ENCODE measurements around the gene MACROH2A2.

MACROH2A2 gene

GRCh38 chr10:70048030-70048723, 4.5 kb upstream of the MACROH2A2 start:
- peak; percentile 46; the same call in 1 of the 2 replicates for TF ChIP-seq POLR2AphosphoS5 (IDR thresholded peaks at IDR 0.05; ENCODE audit: borderline replicate concordance, low read depth, low read length)
- no peak for TF ChIP-seq EZH2 (IDR thresholded peaks at IDR 0.05)
- TF ChIP-seq FOXP2 (optimal IDR thresholded peaks at IDR 0.05; ENCODE audit: control extremely low read depth, extremely low read length, insufficient read depth), result no peak
- Histone ChIP-seq H3K36me3 (ENCODE audit: insufficient read depth, low read length) (no peaks in the 10 kb centered on the region), H3K27ac (peak overlapping the region; percentile 85), H3K9me3 (ENCODE audit: low read depth, low read length) (no peaks in the 10 kb centered on the region), H3K4me3 (peak overlapping the region; percentile 55), H3K9ac (ENCODE audit: insufficient read length) (peak overlapping the region; percentile 32)
- DNase-seq (ENCODE audit: low read depth, low spot score), result no peak

- Histone ChIP-seq H3K9ac (ENCODE audit: insufficient read length) (peak overlapping the region; percentile 98), H3K9me3 (ENCODE audit: low read depth, low read length) (no peaks in the 10 kb centered on the region), H3K36me3 (ENCODE audit: insufficient read depth, low read length) (no peaks in the 10 kb centered on the region), H3K27ac (peak overlapping the region; percentile 86), H3K4me3 (peak overlapping the region; percentile 85)
- DNase-seq (ENCODE audit: low read depth, low spot score), result no peak
- TF ChIP-seq POLR2AphosphoS5 (IDR thresholded peaks at IDR 0.05; ENCODE audit: borderline replicate concordance, low read depth, low read length) (no peak), EZH2 (IDR thresholded peaks at IDR 0.05) (no peak), FOXP2 (optimal IDR thresholded peaks at IDR 0.05; ENCODE audit: control extremely low read depth, extremely low read length, insufficient read depth) (no peak)
Measured at GRCh38 chr10:70051848-70052247, 798 bp upstream of the MACROH2A2 start.

- H3K36me3 ChIP-seq (ENCODE audit: insufficient read depth, low read length), result no peaks in the 10 kb centered on the region
- peak overlapping the region; percentile 86 for H3K27ac ChIP-seq
- DNase-seq (ENCODE audit: low read depth, low spot score), result no peak
- H3K4me3 ChIP-seq, result peak overlapping the region; percentile 85
- H3K9ac ChIP-seq (ENCODE audit: insufficient read length), result peak overlapping the region; percentile 98
- no peaks in the 10 kb centered on the region for H3K9me3 ChIP-seq (ENCODE audit: low read depth, low read length)
- no peak for TF ChIP-seq FOXP2 (optimal IDR thresholded peaks at IDR 0.05; ENCODE audit: control extremely low read depth, extremely low read length, insufficient read depth)
- no peak for TF ChIP-seq POLR2AphosphoS5 (IDR thresholded peaks at IDR 0.05; ENCODE audit: borderline replicate concordance, low read depth, low read length)
- no peak for TF ChIP-seq EZH2 (IDR thresholded peaks at IDR 0.05)
Measured at GRCh38 chr10:70053218-70053840, 683 bp downstream of the MACROH2A2 start.

DNA sequence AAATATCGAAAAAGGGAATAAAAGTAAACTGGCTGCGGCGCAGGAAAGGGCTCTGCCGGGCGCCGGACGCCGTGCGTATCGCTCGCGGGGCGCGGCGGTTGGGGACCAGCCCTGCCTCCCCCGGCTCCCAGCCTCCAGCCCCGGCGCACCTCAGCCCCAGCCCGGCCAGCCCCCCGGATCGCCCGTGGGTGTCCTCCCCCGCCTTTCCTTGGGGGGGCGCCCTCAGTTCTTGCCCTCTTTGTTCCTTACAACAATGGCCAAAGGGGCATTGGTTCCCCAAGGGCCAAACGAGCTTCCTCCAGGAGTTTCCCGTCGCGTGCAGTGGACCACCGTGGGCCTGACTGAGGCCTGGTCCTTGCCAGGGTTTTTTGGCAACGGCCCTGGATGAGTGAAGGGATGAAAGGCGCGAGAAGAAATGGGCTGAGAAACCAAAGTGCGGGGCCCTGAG, 1.2 kb downstream of the MACROH2A2 start:
- Histone ChIP-seq H3K27ac (peak overlapping the region; percentile 86; the same call in 1 of the 2 replicates), H3K4me3 (peak overlapping the region; percentile 85), H3K9ac (ENCODE audit: insufficient read length) (peak overlapping the region; percentile 98), H3K36me3 (ENCODE audit: insufficient read depth, low read length) (no peaks in the 10 kb centered on the region), H3K9me3 (ENCODE audit: low read depth, low read length) (no peaks in the 10 kb centered on the region)
- no peak for DNase-seq (ENCODE audit: low read depth, low spot score)
- no peak for TF ChIP-seq POLR2AphosphoS5 (IDR thresholded peaks at IDR 0.05; ENCODE audit: borderline replicate concordance, low read depth, low read length)
- no peak for TF ChIP-seq FOXP2 (optimal IDR thresholded peaks at IDR 0.05; ENCODE audit: control extremely low read depth, extremely low read length, insufficient read depth)
- TF ChIP-seq EZH2 (IDR thresholded peaks at IDR 0.05), result no peak

- TF ChIP-seq EZH2 (IDR thresholded peaks at IDR 0.05) (no peak), FOXP2 (optimal IDR thresholded peaks at IDR 0.05; ENCODE audit: control extremely low read depth, extremely low read length, insufficient read depth) (no peak), POLR2AphosphoS5 (IDR thresholded peaks at IDR 0.05; ENCODE audit: borderline replicate concordance, low read depth, low read length) (no peak)
- H3K9me3 ChIP-seq (ENCODE audit: low read depth, low read length), result no peaks in the 10 kb centered on the region
- H3K36me3 ChIP-seq (ENCODE audit: insufficient read depth, low read length), result no peaks in the 10 kb centered on the region
- DNase-seq (ENCODE audit: low read depth, low spot score), result no peak
- peak overlapping the region; percentile 98 for H3K9ac ChIP-seq (ENCODE audit: insufficient read length)
- peak overlapping the region; percentile 85 for H3K4me3 ChIP-seq
- no peak overlapping the region for H3K27ac ChIP-seq
Measured at GRCh38 chr10:70054902-70055301, 2.3 kb downstream of the MACROH2A2 start.

DNA sequence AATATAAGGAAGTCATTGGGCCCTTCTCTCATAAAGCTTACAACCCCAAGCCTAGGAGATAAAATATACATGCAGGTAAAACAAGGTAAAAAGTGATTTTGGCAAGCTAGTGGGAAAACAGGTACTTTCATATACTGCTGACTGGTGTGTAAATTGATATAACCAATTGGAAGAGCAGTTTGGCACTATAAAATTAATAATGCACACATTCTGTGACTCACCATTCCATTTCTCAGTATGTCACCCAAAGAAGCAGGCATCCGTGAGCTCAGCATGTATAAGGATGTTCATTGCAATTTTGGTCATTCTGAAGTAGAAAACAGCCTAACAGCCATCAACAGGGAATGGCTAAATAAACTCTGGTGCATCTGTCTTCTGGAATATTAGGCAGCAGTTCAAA, 2.9 kb downstream of the MACROH2A2 start:
- Histone ChIP-seq H3K4me3 (no peak overlapping the region), H3K36me3 (ENCODE audit: insufficient read depth, low read length) (no peaks in the 10 kb centered on the region), H3K9me3 (ENCODE audit: low read depth, low read length) (no peaks in the 10 kb centered on the region), H3K9ac (ENCODE audit: insufficient read length) (no peak overlapping the region), H3K27ac (no peak overlapping the region)
- no peak for DNase-seq (ENCODE audit: low read depth, low spot score)
- no peak for TF ChIP-seq POLR2AphosphoS5 (IDR thresholded peaks at IDR 0.05; ENCODE audit: borderline replicate concordance, low read depth, low read length)
- no peak for TF ChIP-seq FOXP2 (optimal IDR thresholded peaks at IDR 0.05; ENCODE audit: control extremely low read depth, extremely low read length, insufficient read depth)
- no peak for TF ChIP-seq EZH2 (IDR thresholded peaks at IDR 0.05)

- Histone ChIP-seq H3K9me3 (ENCODE audit: low read depth, low read length) (no peaks in the 10 kb centered on the region), H3K9ac (ENCODE audit: insufficient read length) (no peak overlapping the region), H3K4me3 (no peak overlapping the region), H3K27ac (no peak overlapping the region), H3K36me3 (ENCODE audit: insufficient read depth, low read length) (no peaks in the 10 kb centered on the region)
- TF ChIP-seq EZH2 (IDR thresholded peaks at IDR 0.05) (no peak), POLR2AphosphoS5 (IDR thresholded peaks at IDR 0.05; ENCODE audit: borderline replicate concordance, low read depth, low read length) (no peak), FOXP2 (optimal IDR thresholded peaks at IDR 0.05; ENCODE audit: control extremely low read depth, extremely low read length, insufficient read depth) (no peak)
- no peak for DNase-seq (ENCODE audit: low read depth, low spot score)
Measured at GRCh38 chr10:70057306-70057705, 4.7 kb downstream of the MACROH2A2 start.

- TF ChIP-seq POLR2AphosphoS5 (IDR thresholded peaks at IDR 0.05; ENCODE audit: borderline replicate concordance, low read depth, low read length) (no peak), FOXP2 (optimal IDR thresholded peaks at IDR 0.05; ENCODE audit: control extremely low read depth, extremely low read length, insufficient read depth) (no peak), EZH2 (IDR thresholded peaks at IDR 0.05) (no peak)
- Histone ChIP-seq H3K9ac (ENCODE audit: insufficient read length) (no peak overlapping the region), H3K27ac (no peak overlapping the region), H3K36me3 (ENCODE audit: insufficient read depth, low read length) (no peaks in the 10 kb centered on the region; the same call in 1 of the 2 replicates), H3K4me3 (no peak overlapping the region), H3K9me3 (ENCODE audit: low read depth, low read length) (no peaks in the 10 kb centered on the region)
- DNase-seq (ENCODE audit: low read depth, low spot score), result no peak
Measured at GRCh38 chr10:70060389-70060788, 7.7 kb downstream of the MACROH2A2 start.

Measured in SK-N-MC (cell line).